ENCODE results near the gene RGS18. TPM values are rescaled to one million over a fixed set of nuclear protein-coding genes. Genes with fewer than 3 reads are reported as not detected.

RGS18 gene
- total RNA-seq, 1 experiment from 2014 or later: not detected

DNA sequence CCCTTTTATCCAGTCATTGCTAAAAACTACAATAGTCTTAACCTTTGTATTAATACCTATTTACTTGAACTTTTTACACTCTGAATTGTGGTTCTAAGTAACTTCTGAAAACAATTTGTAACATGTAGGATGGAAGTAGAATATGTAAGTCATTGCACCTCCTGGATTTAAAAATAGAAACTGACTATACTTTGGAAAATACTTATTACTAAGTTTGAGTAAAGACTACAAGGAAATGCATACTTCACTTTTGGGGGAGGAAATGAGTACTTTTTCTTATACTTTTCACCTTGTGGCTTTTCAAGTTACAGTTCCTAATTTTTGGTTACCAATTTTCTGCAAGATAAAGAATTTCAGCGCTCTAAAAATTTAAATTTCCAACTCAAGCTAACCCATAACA, 8.7 kb downstream of the RGS18 start:
- H2AK5ac ChIP-seq (ENCODE audit: insufficient read length, low read length): no peak overlapping the region
- no peaks in the 10 kb centered on the region; a peak in 2 of 4 replicates for H3K4me1 Mint-ChIP-seq
- H3K4me3 Mint-ChIP-seq: no peak overlapping the region
- no peaks in the 10 kb centered on the region for H3K9me3 ChIP-seq (ENCODE audit: control insufficient read depth, low read depth, low read length)
- H3K79me2 ChIP-seq (ENCODE audit: insufficient read depth, low read length): no peaks in the 10 kb centered on the region
- peaks cover 4 to 10% (median 6%) of the 10 kb centered on the region in 3 experiments; a peak in 4 of 7 replicates for H3K36me3 Mint-ChIP-seq (ENCODE audit: insufficient read depth in 1 of 3, low read depth in 3 of 3)
- H3K27me3 ChIP-seq (ENCODE audit: insufficient read depth, low read length): no peaks in the 10 kb centered on the region
- H3T11ph ChIP-seq (ENCODE audit: low read length): no peak overlapping the region
- H3K9me3 Mint-ChIP-seq: peaks cover 8 to 13% of the 10 kb centered on the region in 2 experiments
- no peak overlapping the region for H2BK20ac ChIP-seq (ENCODE audit: low read depth, low read length, poor library complexity, severe bottlenecking)
- no peaks in the 10 kb centered on the region for H3K27me3 Mint-ChIP-seq (ENCODE audit: low read depth)
- no CpG with 5 or more reads among the region's 1 CpG for WGBS (ENCODE audit: extremely low coverage, insufficient read length, low lambda C conversion rate)
- no peak overlapping the region for H3K14ac ChIP-seq (ENCODE audit: insufficient read depth, low read length)
- no peaks in the 10 kb centered on the region for H4K20me1 ChIP-seq (ENCODE audit: control insufficient read depth, insufficient read depth, insufficient read length)
- H3K23ac ChIP-seq (ENCODE audit: insufficient read length, low read depth, low read length): no peak overlapping the region
- no peak overlapping the region for H3K4me2 ChIP-seq (ENCODE audit: insufficient read depth, insufficient read length, low read length)
- no peaks in the 10 kb centered on the region for H3K79me1 ChIP-seq (ENCODE audit: insufficient read depth, low read depth, low read length, poor library complexity, severe bottlenecking)
- H2BK15ac ChIP-seq (ENCODE audit: low read depth, low read length): no peak overlapping the region
- H3K27ac ChIP-seq (ENCODE audit: insufficient read length, low read depth, low read length): no peak overlapping the region
- H2BK120ac ChIP-seq (ENCODE audit: low read depth, low read length, poor library complexity, severe bottlenecking): no peak overlapping the region
- no peak overlapping the region for H4K8ac ChIP-seq (replicated peaks; ENCODE audit: insufficient read length, low read depth, low read length)
- H4K91ac ChIP-seq (ENCODE audit: insufficient read length, low read depth, low read length): no peak overlapping the region
- no peak overlapping the region for H3K56ac ChIP-seq (ENCODE audit: insufficient read length, low read depth, low read length)
- no peaks in the 10 kb centered on the region for H3K23me2 ChIP-seq (ENCODE audit: insufficient read length, low read depth, low read length, poor library complexity, severe bottlenecking)
- no peak overlapping the region for H2BK5ac ChIP-seq (ENCODE audit: insufficient read length, low read length)
- TF ChIP-seq, protein P1, sequence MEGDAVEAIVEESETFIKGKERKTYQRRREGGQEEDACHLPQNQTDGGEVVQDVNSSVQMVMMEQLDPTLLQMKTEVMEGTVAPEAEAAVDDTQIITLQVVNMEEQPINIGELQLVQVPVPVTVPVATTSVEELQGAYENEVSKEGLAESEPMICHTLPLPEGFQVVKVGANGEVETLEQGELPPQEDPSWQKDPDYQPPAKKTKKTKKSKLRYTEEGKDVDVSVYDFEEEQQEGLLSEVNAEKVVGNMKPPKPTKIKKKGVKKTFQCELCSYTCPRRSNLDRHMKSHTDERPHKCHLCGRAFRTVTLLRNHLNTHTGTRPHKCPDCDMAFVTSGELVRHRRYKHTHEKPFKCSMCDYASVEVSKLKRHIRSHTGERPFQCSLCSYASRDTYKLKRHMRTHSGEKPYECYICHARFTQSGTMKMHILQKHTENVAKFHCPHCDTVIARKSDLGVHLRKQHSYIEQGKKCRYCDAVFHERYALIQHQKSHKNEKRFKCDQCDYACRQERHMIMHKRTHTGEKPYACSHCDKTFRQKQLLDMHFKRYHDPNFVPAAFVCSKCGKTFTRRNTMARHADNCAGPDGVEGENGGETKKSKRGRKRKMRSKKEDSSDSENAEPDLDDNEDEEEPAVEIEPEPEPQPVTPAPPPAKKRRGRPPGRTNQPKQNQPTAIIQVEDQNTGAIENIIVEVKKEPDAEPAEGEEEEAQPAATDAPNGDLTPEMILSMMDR (conservative IDR thresholded peaks at IDR 0.05): no peak
- no peak overlapping the region for H3K18ac ChIP-seq (ENCODE audit: insufficient read length, low read depth, low read length)
- H2AFZ ChIP-seq (ENCODE audit: low read length): no peak overlapping the region
- no peak overlapping the region for H2BK12ac ChIP-seq (ENCODE audit: insufficient read length, low read depth, low read length)
- H3K27ac Mint-ChIP-seq: no peak overlapping the region
- H4K5ac ChIP-seq (ENCODE audit: insufficient read length, low read depth, low read length): no peak overlapping the region
- H3K9ac ChIP-seq (ENCODE audit: extremely low read depth, insufficient read length, low read length): no peak overlapping the region
- DNase-seq: no peak
- no peaks in the 10 kb centered on the region for H3K4me1 ChIP-seq (ENCODE audit: insufficient read depth, low read length)
- H3K4ac ChIP-seq (ENCODE audit: low read depth, low read length): no peak overlapping the region

All from H9 (cell line).